Peyer's patch (tissue), 4 donors: ENCODE measurements around the gene EPS8. TPM values are rescaled to one million over a fixed set of nuclear protein-coding genes. Genes with fewer than 3 reads are reported as not detected.

ENCODE experiments used
- DNase-seq, 3 donors: peaks; one replicate each; pipeline ENCODE4 v3.0.0-alpha.2; 2017 to 2019
- H3K27ac ChIP-seq, 4 donors: fragments of 200-600 bp; sonication (generic); one replicate each; pipeline ENCODE4 v1.5.1; 2016 to 2019
- H3K27me3 ChIP-seq, 2 donors: fragments of 200-600 bp; sonication (generic); one replicate each; pipeline ENCODE4 v1.5.1; 2019
- H3K36me3 ChIP-seq, 3 donors: fragments of 200-600 bp; sonication (generic); one replicate each; pipeline ENCODE4 v1.5.1; 2016 to 2019
- H3K4me1 ChIP-seq, 4 donors: fragments of 200-600 bp; sonication (generic); one replicate each; pipeline ENCODE4 v1.5.1; 2016 to 2019
- H3K4me3 ChIP-seq, 4 donors: fragments of 200-600 bp; sonication (generic); 1 replicate in 3 of 4; 2 replicates in 1 of 4; pipeline ENCODE4 v1.5.1; 2016 to 2019; ENCODE audit warnings: mild to moderate bottlenecking in 1 of 4
- H3K9me3 ChIP-seq, 4 donors: fragments of 200-600 bp; sonication (generic); one replicate each; pipeline ENCODE4 v1.5.1; 2016 to 2019; ENCODE audit warnings: mild to moderate bottlenecking in 1 of 4
- CTCF ChIP-seq, 6 experiments: fragments of 450-650 bp in 4 of 6; fragments of 200-600 bp in 2 of 6; sonication (generic) in 1 of 6; IDR thresholded peaks; one replicate each; pipeline ENCODE4 v1.5.1; 2017 to 2019; ENCODE audit warnings: antibody characterized with exemption in 6 of 6, mild to moderate bottlenecking in 3 of 6, moderate library complexity in 1 of 6
- POLR2A ChIP-seq, 2 donors: fragments of 450-650 bp; IDR thresholded peaks; one replicate each; pipeline ENCODE4 v1.5.1; 2017; ENCODE audit warnings: antibody characterized with exemption in 2 of 2, mild to moderate bottlenecking in 2 of 2, moderate library complexity in 2 of 2
- total RNA-seq, 4 donors: library from RNA; depleted of rRNA; stranded (reverse); fragments of >200 nt; gene quantifications; one replicate each; pipeline ENCODE4 v1.1.0, GENCODE V29; 2016

The EPS8 gene
- total RNA-seq, 4 donors from 2014 or later: 57.8 to 168 (median 129) TPM

- no peaks in the 10 kb centered on the region for H3K9me3 ChIP-seq
- peaks cover 0 to 11% (median 0%) of the 10 kb centered on the region in 4 donors for H3K4me1 ChIP-seq
- H3K36me3 ChIP-seq: no peaks in the 10 kb centered on the region
- H3K27ac ChIP-seq: peak overlapping the region in 1 of 4 donors; percentile 95
- no peaks in the 10 kb centered on the region for H3K27me3 ChIP-seq
- peak overlapping the region in 2 of 4 donors; percentile 65 to 67 for H3K4me3 ChIP-seq
- DNase-seq: no peak
- no peak for TF ChIP-seq POLR2A (IDR thresholded peaks at IDR 0.05)
- no peak for TF ChIP-seq CTCF (IDR thresholded peaks at IDR 0.05)
These were observed 2.4 kb downstream of the EPS8 start for GRCh38 chr12:15786772-15787171.

- Histone ChIP-seq H3K4me3 (no peak overlapping the region), H3K36me3 (no peaks in the 10 kb centered on the region), H3K9me3 (no peaks in the 10 kb centered on the region), H3K27ac (no peak overlapping the region), H3K4me1 (peaks cover 0 to 23% (median 0%) of the 10 kb centered on the region in 4 donors), H3K27me3 (no peaks in the 10 kb centered on the region)
- TF ChIP-seq CTCF (IDR thresholded peaks at IDR 0.05) (no peak), POLR2A (IDR thresholded peaks at IDR 0.05) (no peak)
- DNase-seq: no peak
These were observed 5.9 kb downstream of the EPS8 start for GRCh38 chr12:15783288-15783687.

- Histone ChIP-seq H3K27me3 (no peaks in the 10 kb centered on the region), H3K9me3 (no peaks in the 10 kb centered on the region), H3K27ac (no peak overlapping the region), H3K36me3 (no peaks in the 10 kb centered on the region), H3K4me1 (peaks cover 0 to 23% (median 0%) of the 10 kb centered on the region in 4 donors), H3K4me3 (no peak overlapping the region)
- TF ChIP-seq CTCF (IDR thresholded peaks at IDR 0.05): no peak
- no peak for TF ChIP-seq POLR2A (IDR thresholded peaks at IDR 0.05)
- no peak for DNase-seq
These were observed 6.5 kb downstream of the EPS8 start for GRCh38 chr12:15782667-15783066.

- H3K27me3 ChIP-seq: no peaks in the 10 kb centered on the region
- H3K4me1 ChIP-seq: peaks cover 0 to 26% (median 0%) of the 10 kb centered on the region in 4 donors
- no peaks in the 10 kb centered on the region for H3K36me3 ChIP-seq
- no peak for TF ChIP-seq CTCF (IDR thresholded peaks at IDR 0.05)
- TF ChIP-seq POLR2A (IDR thresholded peaks at IDR 0.05): no peak
- no peaks in the 10 kb centered on the region for H3K9me3 ChIP-seq
- H3K27ac ChIP-seq: peak overlapping the region in 1 of 4 donors; percentile 63
- DNase-seq: no peak
- no peak overlapping the region for H3K4me3 ChIP-seq
These were observed 9.3 kb downstream of the EPS8 start for GRCh38 chr12:15779925-15780324.

- Histone ChIP-seq H3K27me3 (no peaks in the 10 kb centered on the region), H3K36me3 (no peaks in the 10 kb centered on the region), H3K4me1 (peaks cover 0 to 28% (median 0%) of the 10 kb centered on the region in 4 donors), H3K9me3 (no peaks in the 10 kb centered on the region), H3K4me3 (no peak overlapping the region), H3K27ac (no peak overlapping the region)
- TF ChIP-seq POLR2A (IDR thresholded peaks at IDR 0.05) (no peak), CTCF (IDR thresholded peaks at IDR 0.05) (no peak)
- DNase-seq: no peak
These were observed 11.1 kb downstream of the EPS8 start for GRCh38 chr12:15778126-15778525.
